ENCODE data around the gene C1R.

C1R gene

GRCh38 chr12:7099290-7099996 lies 7.2 kb upstream of the C1R start:
- DNase-seq (ENCODE audit: low spot score), result no peak

- no peak for DNase-seq (ENCODE audit: low spot score)
Observed at GRCh38 chr12:7096979-7097378, 4.7 kb upstream of the C1R start.

- no peak for DNase-seq (ENCODE audit: low spot score)
Observed at GRCh38 chr12:7096006-7096932, 4.0 kb upstream of the C1R start.

- no peak for DNase-seq (ENCODE audit: low spot score)
Observed at GRCh38 chr12:7093892-7094291, 1.6 kb upstream of the C1R start.

- DNase-seq (ENCODE audit: low spot score), result no peak
Observed at GRCh38 chr12:7093486-7093885, 1.2 kb upstream of the C1R start.

GRCh38 chr12:7092986-7093460 lies 778 bp upstream of the C1R start:
- no peak for DNase-seq (ENCODE audit: low spot score)

GRCh38 chr12:7091660-7092228 lies 501 bp downstream of the C1R start:
- no peak for DNase-seq (ENCODE audit: low spot score)

GRCh38 chr12:7091171-7091570 lies 1.1 kb downstream of the C1R start:
- DNase-seq (ENCODE audit: low spot score), result no peak

GRCh38 chr12:7090222-7090998 lies 1.8 kb downstream of the C1R start:
- no peak for DNase-seq (ENCODE audit: low spot score)

- DNase-seq (ENCODE audit: low spot score), result no peak
Observed at GRCh38 chr12:7089196-7089871, 2.9 kb downstream of the C1R start.

GRCh38 chr12:7083125-7083524 lies 9.1 kb downstream of the C1R start:
- DNase-seq (ENCODE audit: low spot score), result no peak

GRCh38 chr12:7081037-7081436 lies 11.2 kb downstream of the C1R start:
- no peak for DNase-seq (ENCODE audit: low spot score)

GRCh38 chr12:7079826-7080125 lies 12.5 kb downstream of the C1R start:
- no peak for DNase-seq (ENCODE audit: low spot score)

- no peak for DNase-seq (ENCODE audit: low spot score)
Observed at GRCh38 chr12:7078163-7078562, 14.1 kb downstream of the C1R start.

- no peak for DNase-seq (ENCODE audit: low spot score)
Observed at GRCh38 chr12:7076493-7076892, 15.8 kb downstream of the C1R start.

GRCh38 chr12:7075939-7076338 lies 16.3 kb downstream of the C1R start:
- no peak for DNase-seq (ENCODE audit: low spot score)

GRCh38 chr12:7075518-7075917 lies 16.7 kb downstream of the C1R start:
- DNase-seq (ENCODE audit: low spot score), result no peak

- DNase-seq (ENCODE audit: low spot score), result no peak
Observed at GRCh38 chr12:7073946-7074345, 18.3 kb downstream of the C1R start.

GRCh38 chr12:7072554-7072953 lies 19.7 kb downstream of the C1R start:
- no peak for DNase-seq (ENCODE audit: low spot score)

GRCh38 chr12:7072035-7072434 lies 20.2 kb downstream of the C1R start:
- DNase-seq (ENCODE audit: low spot score), result peak; percentile 43

- DNase-seq (ENCODE audit: low spot score), result no peak
Observed at GRCh38 chr12:7069386-7069785, 22.9 kb downstream of the C1R start.

GRCh38 chr12:7068994-7069346 lies 23.3 kb downstream of the C1R start:
- no peak for DNase-seq (ENCODE audit: low spot score)

Measured in HuH-7.5 (cell line).